ENCODE measurements around the gene SLC39A10. TPM values are rescaled to one million over a fixed set of nuclear protein-coding genes. Genes with fewer than 3 reads are reported as not detected.

The SLC39A10 gene
- total and polyA plus RNA-seq, 9 of the 15 experiments (the other 6 are each of a cell fraction or from before 2014, with no cell fraction given): 12.5 to 40.1 (median 23.1) TPM

- Histone ChIP-seq H3K4me1 (replicated peaks in 1 of 2; ENCODE audit: control insufficient read depth in 2 of 2, insufficient read depth in 2 of 2, low read length in 2 of 2) (peaks cover 4 to 14% of the 10 kb centered on the region in 2 experiments; a peak in 3 of 5 replicates), H3K4me2 (ENCODE audit: insufficient read depth, low read length) (no peak overlapping the region), H3K79me2 (ENCODE audit: control insufficient read depth, insufficient read depth, low read length) (no peaks in the 10 kb centered on the region), H3K9me1 (ENCODE audit: control insufficient read depth, insufficient read depth, low read length) (no peaks in the 10 kb centered on the region), H3K36me3 (ENCODE audit: control insufficient read depth, insufficient read depth, low read length) (no peaks in the 10 kb centered on the region), H3K9me3 (replicated peaks; ENCODE audit: control insufficient read depth, insufficient read depth, low read depth, low read length) (no peaks in the 10 kb centered on the region), H2AFZ (ENCODE audit: low read depth, low read length) (peak overlapping the region; percentile 65; the same call in 1 of the 2 replicates), H3K9ac (ENCODE audit: insufficient read depth in 1 of 2, low read depth in 2 of 2, low read length in 2 of 2) (no peak overlapping the region), H3K4me3 (no peak overlapping the region), H4K20me1 (replicated peaks; ENCODE audit: control insufficient read depth, insufficient read depth, low read length) (no peaks in the 10 kb centered on the region), H3K27me3 (ENCODE audit: control insufficient read depth in 2 of 2, insufficient read depth in 2 of 2, low read length in 2 of 2) (no peaks in the 10 kb centered on the region), H3K27ac (ENCODE audit: extremely low read depth, low read depth, low read length) (no peak overlapping the region)
- 63% methylated on average over 5 of the region's 6 CpGs for WGBS (ENCODE audit: insufficient coverage, low coverage, missing lambda C conversion rate)
- POLR2A ChIA-PET: interaction anchor here (0.6 kb wide), 1 partner anchor 186 kb away, joined by 3 read pairs; no protein-coding TSS in a partner anchor
- TF ChIP-seq EHMT2 (IDR thresholded peaks at IDR 0.05) (no peak), ZNF224 (CRISPR knock-in tag; IDR thresholded peaks at IDR 0.05) (no peak), SMARCE1 (IDR thresholded peaks at IDR 0.05) (no peak), RNF219 (CRISPR knock-in tag; IDR thresholded peaks at IDR 0.05) (no peak)
- no peak for ATAC-seq
- no peak for DNase-seq (ENCODE audit: extremely low read depth in 1 of 4, low spot score in 3 of 4)
- FAIRE-seq: no peak
- CTCF ChIA-PET (ENCODE audit: low intra/inter-chr PET ratio): no interaction called here
- intact Hi-C loops (cut with micrococcal nuclease): no loop called here
- in situ Hi-C loops (cut with MboI): loop anchor here (10.0 to 25.0 kb wide), 2 partner anchors 325 to 413 kb away; partner anchors contain the start of gene DNAH7
- no TSS peak for BruUV-seq (replicated peaks)
Observed at GRCh38 chr2:195649629-195650190, 7.3 kb upstream of the SLC39A10 start.

Data from K562 (cell line).